SW480 (cell line): Measurements from ENCODE around the gene ZBTB22.
A peak's percentile ranks its signal among the peaks of the same experiment; 100 is the strongest.
"Not testable (repeated sequence)": the region's sequence is repeated elsewhere in the genome, so short reads cannot be mapped to it uniquely, and the experiment has no call there.

Source experiments
- DNase-seq: peaks from one replicate; pipeline ENCODE4 v3.0.0-alpha.2; 2016; ENCODE audit warnings: low spot score

ZBTB22 gene

GRCh38 chr6:33317669-33318425, at the start of gene ZBTB22:
Gene ZBTB22, minus strand, starts transcription at chr6:33317744. Its CDS starts 828 bp downstream, at chr6:33316916.
- peak; percentile 97 for DNase-seq

- DNase-seq: no peak
Measured at GRCh38 chr6:33367009-33367714, 49.6 kb upstream of the ZBTB22 start.

GRCh38 chr6:33365206-33365971, 47.8 kb upstream of the ZBTB22 start:
- DNase-seq: not testable (repeated sequence)

GRCh38 chr6:33364475-33365205, 47.1 kb upstream of the ZBTB22 start:
- DNase-seq: peak; percentile 33

- DNase-seq: not testable (repeated sequence)
Measured at GRCh38 chr6:33363486-33363885, 45.9 kb upstream of the ZBTB22 start.

- no peak for DNase-seq
Measured at GRCh38 chr6:33359331-33359730, 41.8 kb upstream of the ZBTB22 start.

- not testable (repeated sequence) for DNase-seq
Measured at GRCh38 chr6:33357160-33357871, 39.8 kb upstream of the ZBTB22 start.

- no peak for DNase-seq
Measured at GRCh38 chr6:33356295-33356694, 38.8 kb upstream of the ZBTB22 start.

- DNase-seq: not testable (repeated sequence)
Measured at GRCh38 chr6:33355860-33356259, 38.3 kb upstream of the ZBTB22 start.

- DNase-seq: no peak
Measured at GRCh38 chr6:33347816-33348215, 30.3 kb upstream of the ZBTB22 start.

GRCh38 chr6:33346972-33347371, 29.4 kb upstream of the ZBTB22 start:
- DNase-seq: not testable (repeated sequence)

GRCh38 chr6:33344701-33345697, 27.5 kb upstream of the ZBTB22 start:
- peak; percentile 72 for DNase-seq

- DNase-seq: no peak
Measured at GRCh38 chr6:33343953-33344611, 26.5 kb upstream of the ZBTB22 start.

- DNase-seq: not testable (repeated sequence)
Measured at GRCh38 chr6:33343606-33343952, 26.0 kb upstream of the ZBTB22 start.

- DNase-seq: no peak
Measured at GRCh38 chr6:33339193-33339592, 21.6 kb upstream of the ZBTB22 start.

GRCh38 chr6:33336495-33336894, 19.0 kb upstream of the ZBTB22 start:
- no peak for DNase-seq

GRCh38 chr6:33335916-33336315, 18.4 kb upstream of the ZBTB22 start:
- no peak for DNase-seq

GRCh38 chr6:33333666-33334065, 16.1 kb upstream of the ZBTB22 start:
- no peak for DNase-seq

GRCh38 chr6:33330736-33331135, 13.2 kb upstream of the ZBTB22 start:
- no peak for DNase-seq

GRCh38 chr6:33329058-33329457, 11.5 kb upstream of the ZBTB22 start:
- DNase-seq: no peak
